Measurements from ENCODE around the gene SCAMP1.
A peak's percentile ranks its signal among the peaks of the same experiment; 100 is the strongest.

The SCAMP1 gene

GRCh38 chr5:78515670-78516069 is 155.3 kb downstream of the SCAMP1 start:
- DNase-seq: no peak

- peak; percentile 89 for DNase-seq
Measured at GRCh38 chr5:78518365-78519197, 158.2 kb downstream of the SCAMP1 start.

DNA sequence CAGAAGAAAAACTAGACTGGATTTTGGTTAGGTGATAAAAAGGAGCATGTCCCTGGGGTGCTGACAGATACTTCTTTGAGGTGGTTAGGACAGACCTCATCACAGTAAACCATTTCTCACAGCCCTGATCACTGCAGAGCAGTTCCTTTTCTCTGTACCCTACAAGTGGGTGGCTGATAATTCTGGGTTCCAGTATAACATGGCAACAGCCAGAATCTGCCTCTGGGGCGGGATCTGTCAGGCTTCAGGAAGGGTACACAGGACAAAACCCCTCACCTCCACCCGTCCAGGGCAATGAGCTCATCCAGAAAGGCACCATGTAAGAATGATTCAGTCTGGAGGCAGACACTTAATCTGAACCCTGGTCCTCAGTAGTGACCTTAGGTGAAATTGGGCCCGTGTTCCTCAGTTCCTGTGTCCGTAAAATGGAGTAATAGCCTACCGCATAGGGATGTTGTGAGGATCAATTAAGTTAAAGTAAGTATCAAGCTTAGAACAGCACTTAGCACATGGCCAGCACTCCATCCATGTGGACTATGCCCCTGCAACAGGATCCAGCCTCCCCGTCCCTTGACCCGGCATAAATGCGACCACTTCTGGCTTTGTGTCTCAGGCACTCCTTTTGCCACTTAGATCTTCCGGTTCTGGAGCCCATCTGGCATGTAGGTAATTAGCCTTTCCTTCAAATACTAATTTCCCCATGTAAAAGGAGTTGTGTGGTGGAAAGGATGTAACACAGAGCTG is 159.0 kb downstream of the SCAMP1 start:
- DNase-seq: no peak

DNA sequence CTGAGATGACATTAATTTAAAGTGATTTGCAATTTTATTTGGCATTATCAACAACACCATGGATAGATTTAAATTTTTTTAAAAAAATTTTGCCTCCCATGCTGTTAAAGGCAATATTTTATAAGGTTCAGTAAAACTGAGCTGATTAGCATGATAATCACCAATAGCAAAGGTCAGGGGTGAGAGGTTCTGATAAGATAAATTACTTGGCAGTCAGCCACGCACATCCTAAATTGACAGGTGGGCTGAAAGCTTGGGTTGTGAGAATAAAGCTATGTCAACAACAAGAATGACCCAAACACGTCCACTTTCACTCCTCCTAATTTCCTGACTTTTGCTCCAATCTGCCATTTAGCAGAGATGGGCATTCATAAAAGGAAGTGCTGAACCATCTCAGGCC is 161.0 kb downstream of the SCAMP1 start:
- DNase-seq: no peak

DNA sequence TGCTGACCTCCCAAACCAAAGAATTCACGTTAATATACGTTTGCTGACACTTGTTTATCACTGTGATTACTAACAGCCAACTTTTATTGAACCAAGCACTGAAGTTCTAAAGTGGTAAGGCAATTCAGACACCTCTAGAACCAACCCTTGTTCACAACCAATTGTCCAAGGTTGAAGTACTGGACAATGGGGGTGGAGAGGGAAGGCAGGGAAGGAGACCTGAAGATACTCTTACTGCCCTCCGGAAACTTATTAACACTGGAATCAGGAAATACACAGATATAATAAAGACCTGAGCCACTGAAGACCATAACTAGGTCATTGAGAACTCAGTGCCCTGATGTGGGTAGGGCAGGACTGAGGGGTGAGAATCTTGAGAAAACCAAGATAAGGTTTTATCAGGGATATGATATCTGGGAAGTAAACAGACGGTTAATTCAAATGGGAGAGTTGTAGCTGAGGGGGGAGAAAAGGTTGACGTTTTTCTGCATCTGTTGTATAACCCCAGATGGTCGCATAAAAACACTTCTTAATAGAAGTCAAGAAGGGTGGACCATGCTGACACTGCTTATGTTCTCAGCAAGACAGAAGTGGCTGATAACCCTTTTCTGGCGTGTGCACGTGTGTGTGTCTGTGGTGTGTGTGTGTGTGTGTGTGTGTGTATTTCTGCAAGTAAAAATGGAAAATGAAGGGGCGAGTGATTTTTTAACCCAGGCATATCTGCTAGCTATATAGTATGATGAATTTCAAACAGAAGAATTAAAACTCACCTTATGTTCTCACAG is 162.3 kb downstream of the SCAMP1 start:
- DNase-seq: no peak

- DNase-seq: no peak
Measured at GRCh38 chr5:78523314-78524193, 163.1 kb downstream of the SCAMP1 start.

DNA sequence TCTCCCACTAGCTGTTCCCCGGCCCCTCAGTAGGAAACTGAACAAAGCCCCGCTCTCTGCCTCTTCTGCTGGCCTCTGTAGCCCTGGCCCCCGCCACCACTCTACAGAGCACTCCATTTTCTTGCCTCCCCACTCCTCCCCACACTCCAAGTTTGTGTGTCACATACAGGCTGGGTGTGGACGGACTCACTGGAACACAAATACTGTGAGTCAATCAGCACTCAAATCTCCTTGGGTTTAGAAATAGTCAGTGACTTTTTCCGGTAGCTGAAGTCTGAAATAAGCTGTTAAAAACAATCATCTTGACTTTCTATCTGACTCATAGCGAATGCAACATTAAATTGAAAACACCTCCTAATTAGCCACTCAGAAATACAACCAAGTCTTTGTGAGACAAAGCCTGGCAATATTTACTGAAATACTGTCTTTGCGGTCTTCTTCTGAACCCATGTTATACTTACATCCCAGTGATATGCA is 165.7 kb downstream of the SCAMP1 start:
- peak; percentile 92 for DNase-seq

GRCh38 chr5:78527054-78527859 is 166.8 kb downstream of the SCAMP1 start:
- DNase-seq: peak; percentile 95

- DNase-seq: no peak
Measured at GRCh38 chr5:78527925-78528324, 167.5 kb downstream of the SCAMP1 start.
